HL-60 (cell line): Measurements from ENCODE around the gene CYP8B1.

Experiments used
- DNase-seq, 2 experiments: peaks; one replicate each; pipeline ENCODE4 v3.0.0-alpha.2; 2010 to 2020; ENCODE audit warnings: low read depth in 1 of 2, low spot score in 1 of 2
- H3K27ac ChIP-seq: fragments of 250-450 bp; sonication (Bioruptor Pico); replicated peaks from 2 replicates; pipeline ENCODE4 v1.5.1; 2020; ENCODE audit warnings: mild to moderate bottlenecking, moderate library complexity
- H3K27me3 ChIP-seq: fragments of 250-450 bp; sonication (Bioruptor Pico); 2 replicates; pipeline ENCODE4 v1.5.1; 2021; ENCODE audit warnings: mild to moderate bottlenecking, moderate library complexity; ENCODE audit not compliant: insufficient read depth, poor library complexity, severe bottlenecking
- H3K4me3 ChIP-seq: replicated peaks from 2 replicates; pipeline ENCODE4 v1.5.1; 2011; ENCODE audit warnings: mild to moderate bottlenecking, control low read depth, low read length; ENCODE audit not compliant: insufficient read depth
- GABPA ChIP-seq: IDR thresholded peaks from 2 replicates; pipeline ENCODE4 v1.6.1; 2012; ENCODE audit warnings: low read depth
- POLR2AphosphoS5 ChIP-seq: IDR thresholded peaks from 2 replicates; pipeline ENCODE4 v1.6.1; 2012; ENCODE audit warnings: low read depth
- SPI1 ChIP-seq: IDR thresholded peaks from 2 replicates; pipeline ENCODE4 v1.6.1; 2012; ENCODE audit warnings: low read depth, mild to moderate bottlenecking, borderline replicate concordance
- TF ChIP-seq, protein P1 (sequence below): IDR thresholded peaks from 2 replicates; pipeline ENCODE4 v1.6.1; 2012; ENCODE audit warnings: low read depth; ENCODE audit not compliant: insufficient replicate concordance
- TF ChIP-seq, protein P2 (sequence below): IDR thresholded peaks from one replicate; pipeline ENCODE4 v1.5.1; 2011; ENCODE audit warnings: low read length, control low read depth, inconsistent platforms; ENCODE audit not compliant: insufficient read depth

The CYP8B1 gene

DNA sequence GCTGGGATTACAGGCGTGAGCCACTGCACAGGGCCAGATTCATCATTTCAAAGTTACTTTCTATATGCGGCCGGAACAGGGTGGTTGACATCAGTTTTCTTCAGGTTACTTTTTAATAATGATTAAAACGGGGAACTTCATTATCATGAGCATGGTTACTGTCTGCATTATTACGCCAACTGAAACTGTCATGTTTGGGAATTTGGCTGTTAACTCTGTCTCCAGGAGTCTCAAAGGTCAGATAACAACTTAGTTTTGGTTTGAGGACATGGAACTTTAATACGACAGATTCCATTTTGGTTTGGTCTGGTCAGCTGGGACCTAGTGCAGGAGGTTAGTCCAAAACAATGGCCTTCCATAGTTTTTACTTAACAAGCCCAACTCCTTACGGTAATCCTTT lies 8.5 kb downstream of the CYP8B1 start:
- Histone ChIP-seq H3K27me3 (no peaks in the 10 kb centered on the region), H3K4me3 (no peak overlapping the region), H3K27ac (no peak overlapping the region)
- DNase-seq: no peak
- TF ChIP-seq POLR2AphosphoS5 (no peak), SPI1 (no peak), GABPA (no peak)
- TF ChIP-seq, protein P1, sequence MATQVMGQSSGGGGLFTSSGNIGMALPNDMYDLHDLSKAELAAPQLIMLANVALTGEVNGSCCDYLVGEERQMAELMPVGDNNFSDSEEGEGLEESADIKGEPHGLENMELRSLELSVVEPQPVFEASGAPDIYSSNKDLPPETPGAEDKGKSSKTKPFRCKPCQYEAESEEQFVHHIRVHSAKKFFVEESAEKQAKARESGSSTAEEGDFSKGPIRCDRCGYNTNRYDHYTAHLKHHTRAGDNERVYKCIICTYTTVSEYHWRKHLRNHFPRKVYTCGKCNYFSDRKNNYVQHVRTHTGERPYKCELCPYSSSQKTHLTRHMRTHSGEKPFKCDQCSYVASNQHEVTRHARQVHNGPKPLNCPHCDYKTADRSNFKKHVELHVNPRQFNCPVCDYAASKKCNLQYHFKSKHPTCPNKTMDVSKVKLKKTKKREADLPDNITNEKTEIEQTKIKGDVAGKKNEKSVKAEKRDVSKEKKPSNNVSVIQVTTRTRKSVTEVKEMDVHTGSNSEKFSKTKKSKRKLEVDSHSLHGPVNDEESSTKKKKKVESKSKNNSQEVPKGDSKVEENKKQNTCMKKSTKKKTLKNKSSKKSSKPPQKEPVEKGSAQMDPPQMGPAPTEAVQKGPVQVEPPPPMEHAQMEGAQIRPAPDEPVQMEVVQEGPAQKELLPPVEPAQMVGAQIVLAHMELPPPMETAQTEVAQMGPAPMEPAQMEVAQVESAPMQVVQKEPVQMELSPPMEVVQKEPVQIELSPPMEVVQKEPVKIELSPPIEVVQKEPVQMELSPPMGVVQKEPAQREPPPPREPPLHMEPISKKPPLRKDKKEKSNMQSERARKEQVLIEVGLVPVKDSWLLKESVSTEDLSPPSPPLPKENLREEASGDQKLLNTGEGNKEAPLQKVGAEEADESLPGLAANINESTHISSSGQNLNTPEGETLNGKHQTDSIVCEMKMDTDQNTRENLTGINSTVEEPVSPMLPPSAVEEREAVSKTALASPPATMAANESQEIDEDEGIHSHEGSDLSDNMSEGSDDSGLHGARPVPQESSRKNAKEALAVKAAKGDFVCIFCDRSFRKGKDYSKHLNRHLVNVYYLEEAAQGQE: no peak
- TF ChIP-seq, protein P2, sequence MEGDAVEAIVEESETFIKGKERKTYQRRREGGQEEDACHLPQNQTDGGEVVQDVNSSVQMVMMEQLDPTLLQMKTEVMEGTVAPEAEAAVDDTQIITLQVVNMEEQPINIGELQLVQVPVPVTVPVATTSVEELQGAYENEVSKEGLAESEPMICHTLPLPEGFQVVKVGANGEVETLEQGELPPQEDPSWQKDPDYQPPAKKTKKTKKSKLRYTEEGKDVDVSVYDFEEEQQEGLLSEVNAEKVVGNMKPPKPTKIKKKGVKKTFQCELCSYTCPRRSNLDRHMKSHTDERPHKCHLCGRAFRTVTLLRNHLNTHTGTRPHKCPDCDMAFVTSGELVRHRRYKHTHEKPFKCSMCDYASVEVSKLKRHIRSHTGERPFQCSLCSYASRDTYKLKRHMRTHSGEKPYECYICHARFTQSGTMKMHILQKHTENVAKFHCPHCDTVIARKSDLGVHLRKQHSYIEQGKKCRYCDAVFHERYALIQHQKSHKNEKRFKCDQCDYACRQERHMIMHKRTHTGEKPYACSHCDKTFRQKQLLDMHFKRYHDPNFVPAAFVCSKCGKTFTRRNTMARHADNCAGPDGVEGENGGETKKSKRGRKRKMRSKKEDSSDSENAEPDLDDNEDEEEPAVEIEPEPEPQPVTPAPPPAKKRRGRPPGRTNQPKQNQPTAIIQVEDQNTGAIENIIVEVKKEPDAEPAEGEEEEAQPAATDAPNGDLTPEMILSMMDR: no peak

DNA sequence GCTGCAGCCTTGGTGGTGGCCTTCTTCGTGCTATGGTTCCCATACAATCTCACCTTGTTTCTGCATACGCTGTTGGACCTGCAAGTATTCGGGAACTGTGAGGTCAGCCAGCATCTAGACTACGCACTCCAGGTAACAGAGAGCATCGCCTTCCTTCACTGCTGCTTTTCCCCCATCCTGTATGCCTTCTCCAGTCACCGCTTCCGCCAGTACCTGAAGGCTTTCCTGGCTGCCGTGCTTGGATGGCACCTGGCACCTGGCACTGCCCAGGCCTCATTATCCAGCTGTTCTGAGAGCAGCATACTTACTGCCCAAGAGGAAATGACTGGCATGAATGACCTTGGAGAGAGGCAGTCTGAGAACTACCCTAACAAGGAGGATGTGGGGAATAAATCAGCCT lies 10.4 kb downstream of the CYP8B1 start:
- DNase-seq: no peak
- no peak for TF ChIP-seq GABPA
- TF ChIP-seq, protein P1: no peak
- TF ChIP-seq POLR2AphosphoS5: no peak
- TF ChIP-seq, protein P2: no peak
- TF ChIP-seq SPI1: no peak
- H3K27me3 ChIP-seq: no peaks in the 10 kb centered on the region

DNA sequence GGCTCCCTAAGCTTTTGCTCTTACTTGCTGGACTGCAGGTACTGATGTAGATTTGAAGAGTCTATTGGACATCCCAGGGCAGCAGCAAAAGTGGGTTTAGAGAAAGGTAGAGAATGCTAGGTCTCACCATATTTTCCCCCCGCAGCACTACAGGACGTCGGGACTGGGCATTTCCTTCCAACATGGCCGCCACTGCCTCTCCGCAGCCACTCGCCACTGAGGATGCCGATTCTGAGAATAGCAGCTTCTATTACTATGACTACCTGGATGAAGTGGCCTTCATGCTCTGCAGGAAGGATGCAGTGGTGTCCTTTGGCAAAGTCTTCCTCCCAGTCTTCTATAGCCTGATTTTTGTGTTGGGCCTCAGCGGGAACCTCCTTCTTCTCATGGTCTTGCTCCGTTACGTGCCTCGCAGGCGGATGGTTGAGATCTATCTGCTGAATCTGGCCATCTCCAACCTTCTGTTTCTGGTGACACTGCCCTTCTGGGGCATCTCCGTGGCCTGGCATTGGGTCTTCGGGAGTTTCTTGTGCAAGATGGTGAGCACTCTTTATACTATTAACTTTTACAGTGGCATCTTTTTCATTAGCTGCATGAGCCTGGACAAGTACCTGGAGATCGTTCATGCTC lies 11.2 kb downstream of the CYP8B1 start:
- no peak for DNase-seq
- Histone ChIP-seq H3K27ac (no peak overlapping the region), H3K27me3 (no peaks in the 10 kb centered on the region), H3K4me3 (no peak overlapping the region)
- TF ChIP-seq GABPA: no peak
- TF ChIP-seq, protein P1: no peak

More for the DNA sequence above, 10.4 kb downstream of the CYP8B1 start:
- Histone ChIP-seq H3K4me3 (no peak overlapping the region), H3K27ac (no peak overlapping the region)
